ENCODE measurements around the gene HBS1L.
A peak's percentile ranks its signal among the peaks of the same experiment; 100 is the strongest.

HBS1L gene

GRCh38 chr6:135054226-135054568, 425 bp downstream of the HBS1L start:
- Histone ChIP-seq H3K4me3 (ENCODE audit: low read length) (peak overlapping the region; percentile 83), H3K9me2 (replicated peaks; ENCODE audit: control insufficient read depth, low read length) (no peaks in the 10 kb centered on the region), H3K9me3 (ENCODE audit: control insufficient read depth, insufficient read depth, low read length) (no peaks in the 10 kb centered on the region), H4K20me1 (ENCODE audit: control insufficient read depth, insufficient read depth, low read depth, low read length) (no peaks in the 10 kb centered on the region; the same call in 1 of the 2 replicates), H3K36me3 (ENCODE audit: control insufficient read depth, low read length) (peaks cover 10% of the 10 kb centered on the region), H3F3A (ENCODE audit: control insufficient read depth, insufficient read depth) (0 out of 2 replicates have a peak, but pooled peaks cover 4% of the 10 kb centered on the region), H3K27me3 (ENCODE audit: control insufficient read depth, low read length) (no peaks in the 10 kb centered on the region), H3K4me1 (ENCODE audit: control insufficient read depth, low read length) (peaks cover 24% of the 10 kb centered on the region), H3K27ac (ENCODE audit: low read depth, low read length) (peak overlapping the region; percentile 39), H3K4me2 (ENCODE audit: low read length) (peak overlapping the region; percentile 81), H3K79me2 (ENCODE audit: control insufficient read depth, low read length) (peaks cover 51% of the 10 kb centered on the region)
- no peak for TF ChIP-seq EZH2phosphoT487 (IDR thresholded peaks at IDR 0.05; ENCODE audit: borderline replicate concordance, low read length)
- TF ChIP-seq, protein P1, sequence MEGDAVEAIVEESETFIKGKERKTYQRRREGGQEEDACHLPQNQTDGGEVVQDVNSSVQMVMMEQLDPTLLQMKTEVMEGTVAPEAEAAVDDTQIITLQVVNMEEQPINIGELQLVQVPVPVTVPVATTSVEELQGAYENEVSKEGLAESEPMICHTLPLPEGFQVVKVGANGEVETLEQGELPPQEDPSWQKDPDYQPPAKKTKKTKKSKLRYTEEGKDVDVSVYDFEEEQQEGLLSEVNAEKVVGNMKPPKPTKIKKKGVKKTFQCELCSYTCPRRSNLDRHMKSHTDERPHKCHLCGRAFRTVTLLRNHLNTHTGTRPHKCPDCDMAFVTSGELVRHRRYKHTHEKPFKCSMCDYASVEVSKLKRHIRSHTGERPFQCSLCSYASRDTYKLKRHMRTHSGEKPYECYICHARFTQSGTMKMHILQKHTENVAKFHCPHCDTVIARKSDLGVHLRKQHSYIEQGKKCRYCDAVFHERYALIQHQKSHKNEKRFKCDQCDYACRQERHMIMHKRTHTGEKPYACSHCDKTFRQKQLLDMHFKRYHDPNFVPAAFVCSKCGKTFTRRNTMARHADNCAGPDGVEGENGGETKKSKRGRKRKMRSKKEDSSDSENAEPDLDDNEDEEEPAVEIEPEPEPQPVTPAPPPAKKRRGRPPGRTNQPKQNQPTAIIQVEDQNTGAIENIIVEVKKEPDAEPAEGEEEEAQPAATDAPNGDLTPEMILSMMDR (IDR thresholded peaks at IDR 0.05; ENCODE audit: low read depth, low read length, poor library complexity, severe bottlenecking): no peak

DNA sequence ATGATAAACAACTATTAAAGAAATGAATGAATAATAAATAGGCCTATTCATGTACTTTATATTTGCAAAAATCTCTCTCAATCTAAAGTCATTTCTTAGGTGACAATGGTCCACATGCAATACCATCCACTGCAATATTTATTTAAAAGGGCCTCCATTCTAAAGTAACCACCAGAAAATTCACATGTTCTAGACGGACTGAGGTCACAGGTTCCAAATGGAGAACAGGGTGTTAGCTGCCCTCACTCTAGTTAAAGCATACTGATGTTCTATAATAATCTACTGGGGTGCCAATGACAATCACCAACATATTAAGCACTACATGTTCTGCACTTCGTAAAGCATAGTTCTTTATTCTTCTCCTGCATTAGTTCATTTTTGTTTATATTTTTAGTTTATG, 1.2 kb downstream of the HBS1L start:
- Histone ChIP-seq H3K27me3 (ENCODE audit: control insufficient read depth, low read length) (no peaks in the 10 kb centered on the region), H3F3A (ENCODE audit: control insufficient read depth, insufficient read depth) (0 out of 2 replicates have a peak, but pooled peaks cover 7% of the 10 kb centered on the region)
- TF ChIP-seq EZH2phosphoT487 (IDR thresholded peaks at IDR 0.05; ENCODE audit: borderline replicate concordance, low read length): no peak

GRCh38 chr6:135052939-135053338, 1.7 kb downstream of the HBS1L start:
- Histone ChIP-seq H3K27me3 (ENCODE audit: control insufficient read depth, low read length) (no peaks in the 10 kb centered on the region), H3K9me3 (ENCODE audit: control insufficient read depth, insufficient read depth, low read length) (no peaks in the 10 kb centered on the region), H3K36me3 (ENCODE audit: control insufficient read depth, low read length) (peaks cover 23% of the 10 kb centered on the region), H4K20me1 (ENCODE audit: control insufficient read depth, insufficient read depth, low read depth, low read length) (no peaks in the 10 kb centered on the region; the same call in 1 of the 2 replicates), H3K4me3 (ENCODE audit: low read length) (peak overlapping the region; percentile 83), H3K9me2 (replicated peaks; ENCODE audit: control insufficient read depth, low read length) (no peaks in the 10 kb centered on the region), H3K79me2 (ENCODE audit: control insufficient read depth, low read length) (peaks cover 63% of the 10 kb centered on the region), H3F3A (ENCODE audit: control insufficient read depth, insufficient read depth) (0 out of 2 replicates have a peak, but pooled peaks cover 7% of the 10 kb centered on the region), H3K27ac (ENCODE audit: low read depth, low read length) (no peak overlapping the region), H3K4me2 (ENCODE audit: low read length) (peak overlapping the region; percentile 81), H3K4me1 (ENCODE audit: control insufficient read depth, low read length) (peaks cover 24% of the 10 kb centered on the region)
- no peak for TF ChIP-seq EZH2phosphoT487 (IDR thresholded peaks at IDR 0.05; ENCODE audit: borderline replicate concordance, low read length)

More for the DNA sequence above, 1.2 kb downstream of the HBS1L start:
- H3K9me3 ChIP-seq (ENCODE audit: control insufficient read depth, insufficient read depth, low read length): no peaks in the 10 kb centered on the region
- peaks cover 18% of the 10 kb centered on the region for H3K36me3 ChIP-seq (ENCODE audit: control insufficient read depth, low read length)
- H3K4me3 ChIP-seq (ENCODE audit: low read length): peak overlapping the region; percentile 83
- no peak overlapping the region for H3K27ac ChIP-seq (ENCODE audit: low read depth, low read length)
- H4K20me1 ChIP-seq (ENCODE audit: control insufficient read depth, insufficient read depth, low read depth, low read length): no peaks in the 10 kb centered on the region; the same call in 1 of the 2 replicates
- H3K4me2 ChIP-seq (ENCODE audit: low read length): peak overlapping the region; percentile 81
- peaks cover 24% of the 10 kb centered on the region for H3K4me1 ChIP-seq (ENCODE audit: control insufficient read depth, low read length)
- peaks cover 59% of the 10 kb centered on the region for H3K79me2 ChIP-seq (ENCODE audit: control insufficient read depth, low read length)
- no peaks in the 10 kb centered on the region for H3K9me2 ChIP-seq (replicated peaks; ENCODE audit: control insufficient read depth, low read length)

DNA sequence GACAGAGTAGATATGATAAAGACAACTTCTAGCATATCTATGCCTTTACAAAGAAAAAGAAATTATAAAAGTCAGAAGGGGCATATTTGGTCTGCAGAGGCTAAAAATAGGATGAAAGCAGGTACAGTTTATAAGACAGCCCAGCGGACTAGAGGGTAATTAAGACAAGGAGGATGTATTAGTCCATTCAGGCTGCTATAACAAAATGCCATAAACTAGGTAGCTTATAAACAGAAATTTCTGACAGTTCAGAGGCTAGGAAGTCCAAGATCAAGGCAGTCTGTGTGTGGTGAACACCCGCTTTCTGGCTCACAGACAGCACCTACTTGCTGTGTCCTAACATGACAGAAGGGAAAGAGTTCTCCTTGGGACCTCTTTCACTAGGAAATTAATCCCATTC, 5.7 kb downstream of the HBS1L start:
- Histone ChIP-seq H3K36me3 (ENCODE audit: control insufficient read depth, low read length) (peaks cover 36% of the 10 kb centered on the region), H3K4me2 (ENCODE audit: low read length) (no peak overlapping the region), H3K4me3 (ENCODE audit: low read length) (no peak overlapping the region), H3F3A (ENCODE audit: control insufficient read depth, insufficient read depth) (peaks cover 14% of the 10 kb centered on the region), H4K20me1 (ENCODE audit: control insufficient read depth, insufficient read depth, low read depth, low read length) (peaks cover 4% of the 10 kb centered on the region), H3K9me3 (ENCODE audit: control insufficient read depth, insufficient read depth, low read length) (no peaks in the 10 kb centered on the region), H3K9me2 (replicated peaks; ENCODE audit: control insufficient read depth, low read length) (no peaks in the 10 kb centered on the region), H3K27ac (ENCODE audit: low read depth, low read length) (no peak overlapping the region), H3K79me2 (ENCODE audit: control insufficient read depth, low read length) (peaks cover 96% of the 10 kb centered on the region), H3K27me3 (ENCODE audit: control insufficient read depth, low read length) (no peaks in the 10 kb centered on the region), H3K4me1 (ENCODE audit: control insufficient read depth, low read length) (peaks cover 34% of the 10 kb centered on the region)
- no peak for TF ChIP-seq EZH2phosphoT487 (IDR thresholded peaks at IDR 0.05; ENCODE audit: borderline replicate concordance, low read length)
- TF ChIP-seq, protein P1 (IDR thresholded peaks at IDR 0.05; ENCODE audit: low read depth, low read length, poor library complexity, severe bottlenecking): no peak
